ENCODE measurements around the gene BEGAIN.

Gene BEGAIN

DNA sequence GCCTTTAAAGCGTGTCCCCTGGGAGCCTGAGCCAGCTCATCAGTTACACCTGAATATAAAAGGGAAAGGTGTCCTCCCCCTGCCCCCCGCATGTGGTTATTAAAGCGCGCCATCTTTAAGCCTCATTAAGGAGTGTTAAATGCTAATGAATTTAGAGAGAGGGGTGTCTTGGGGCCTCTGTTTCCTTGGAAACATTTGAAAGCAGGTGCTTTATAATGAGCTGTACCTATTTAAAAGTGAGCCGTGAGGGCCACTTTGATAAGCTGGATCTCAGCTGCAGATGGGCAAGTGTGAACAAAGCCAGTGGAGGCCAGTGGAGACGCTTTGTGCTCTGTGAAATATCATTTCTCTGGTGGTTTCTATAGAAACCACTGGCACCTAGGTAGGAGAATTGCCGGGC lies 84.0 kb downstream of the BEGAIN start:
- DNase-seq = no peak

DNA sequence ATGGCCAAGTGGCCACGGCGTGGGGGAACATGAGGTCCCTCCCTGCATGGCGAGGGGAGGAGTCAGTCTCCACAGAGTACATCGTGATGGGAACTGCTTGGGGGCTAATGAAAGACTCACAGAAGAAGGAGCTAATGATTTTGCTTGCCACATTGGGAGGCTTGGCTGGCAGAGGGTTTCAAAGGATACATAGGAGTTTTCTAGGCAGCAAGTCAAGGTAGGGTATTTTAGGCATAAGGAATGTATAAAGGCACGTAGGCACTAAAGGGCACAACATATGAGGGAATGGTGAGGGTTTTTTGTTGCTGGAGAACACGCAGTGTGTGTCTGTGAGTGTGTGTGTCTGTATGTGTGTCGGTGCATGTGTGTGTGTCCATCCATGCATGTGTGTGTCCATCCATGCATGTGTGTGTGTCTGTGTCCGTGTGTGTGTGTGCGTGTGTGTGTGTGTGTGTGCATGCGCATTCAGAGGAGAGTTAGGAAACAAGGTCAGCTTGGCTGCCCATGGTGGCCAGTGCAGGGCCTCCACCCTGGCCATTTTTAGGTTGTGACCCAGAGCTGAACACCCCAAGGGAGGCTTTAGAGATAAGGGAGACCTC lies 84.5 kb downstream of the BEGAIN start:
- DNase-seq = no peak

DNA sequence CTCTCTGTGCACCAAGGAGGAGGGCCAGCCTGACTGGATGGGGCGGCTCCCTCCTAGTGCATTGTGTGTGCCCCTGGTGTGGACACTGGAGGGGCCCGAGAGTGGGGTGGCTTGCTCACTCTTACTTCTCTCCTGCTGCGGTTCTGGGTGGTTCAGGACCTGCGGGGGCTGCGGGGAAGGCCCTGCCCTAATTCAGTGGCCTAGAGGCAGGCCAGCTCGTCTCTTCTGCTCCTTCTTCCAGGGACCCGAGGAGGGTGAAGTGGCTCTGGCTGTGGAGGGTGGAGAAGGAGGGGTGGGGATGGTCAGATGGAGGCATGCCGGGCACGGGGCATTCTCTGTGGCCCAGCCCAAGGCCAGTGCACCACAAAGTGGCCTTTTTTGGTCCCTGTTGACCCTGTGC lies 87.1 kb downstream of the BEGAIN start:
- DNase-seq = no peak

DNA sequence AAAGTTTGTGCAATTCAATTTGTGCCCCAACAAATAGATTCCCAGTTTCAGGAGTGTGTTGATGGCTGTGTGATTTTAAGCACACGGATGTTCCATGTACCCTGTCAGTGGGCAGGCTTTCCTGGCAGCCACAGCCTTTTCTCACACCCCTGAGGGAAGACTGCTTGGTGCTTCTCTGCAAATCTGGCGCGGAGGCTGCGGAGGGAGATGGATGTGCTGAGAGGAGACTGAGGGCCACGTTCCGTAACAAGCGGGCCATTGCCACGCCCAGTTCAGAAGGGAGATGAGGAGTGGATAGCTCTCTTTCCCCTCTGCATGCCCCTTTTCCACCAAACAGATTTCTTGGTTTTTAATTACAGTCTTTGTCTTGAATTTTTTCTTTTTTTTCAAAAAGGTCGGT lies 89.1 kb downstream of the BEGAIN start:
- DNase-seq = no peak

GRCh38 chr14:100495917-100496316 lies 91.3 kb downstream of the BEGAIN start:
- no peak for DNase-seq

DNA sequence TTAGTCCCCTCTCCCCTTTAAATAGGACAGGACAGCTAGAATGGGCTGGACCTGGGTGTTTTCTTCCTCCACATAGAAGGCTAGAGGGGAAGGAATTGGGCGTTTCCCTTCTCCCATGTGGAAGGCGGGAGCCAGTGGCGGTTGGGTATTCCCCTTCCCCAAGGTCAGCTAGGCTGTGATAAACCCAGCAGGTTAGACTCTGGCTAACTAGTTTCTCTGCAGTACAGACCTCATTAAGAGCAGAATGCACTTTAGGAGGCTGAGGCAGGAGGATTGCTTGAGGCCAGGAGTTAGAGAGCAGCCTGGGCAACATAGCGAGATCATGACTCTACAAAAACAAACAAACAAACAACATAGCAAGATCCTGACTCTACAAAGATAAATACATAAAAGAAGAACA lies 92.6 kb downstream of the BEGAIN start:
- DNase-seq = no peak

- no peak for DNase-seq
Observed at GRCh38 chr14:100490252-100490651, 97.0 kb downstream of the BEGAIN start.

GRCh38 chr14:100488057-100488456 lies 99.2 kb downstream of the BEGAIN start:
- no peak for DNase-seq

GRCh38 chr14:100487304-100487703 lies 99.9 kb downstream of the BEGAIN start:
- no peak for DNase-seq

All from GF-D8 (cell line).